ENCODE data around the gene E2F2. TPM values are rescaled to one million over a fixed set of nuclear protein-coding genes. Genes with fewer than 3 reads are reported as not detected.

E2F2 gene
- total and polyA plus RNA-seq, 2 of the 4 experiments (the other 2 are of a cell fraction), result 0.36 to 0.51 TPM

DNA sequence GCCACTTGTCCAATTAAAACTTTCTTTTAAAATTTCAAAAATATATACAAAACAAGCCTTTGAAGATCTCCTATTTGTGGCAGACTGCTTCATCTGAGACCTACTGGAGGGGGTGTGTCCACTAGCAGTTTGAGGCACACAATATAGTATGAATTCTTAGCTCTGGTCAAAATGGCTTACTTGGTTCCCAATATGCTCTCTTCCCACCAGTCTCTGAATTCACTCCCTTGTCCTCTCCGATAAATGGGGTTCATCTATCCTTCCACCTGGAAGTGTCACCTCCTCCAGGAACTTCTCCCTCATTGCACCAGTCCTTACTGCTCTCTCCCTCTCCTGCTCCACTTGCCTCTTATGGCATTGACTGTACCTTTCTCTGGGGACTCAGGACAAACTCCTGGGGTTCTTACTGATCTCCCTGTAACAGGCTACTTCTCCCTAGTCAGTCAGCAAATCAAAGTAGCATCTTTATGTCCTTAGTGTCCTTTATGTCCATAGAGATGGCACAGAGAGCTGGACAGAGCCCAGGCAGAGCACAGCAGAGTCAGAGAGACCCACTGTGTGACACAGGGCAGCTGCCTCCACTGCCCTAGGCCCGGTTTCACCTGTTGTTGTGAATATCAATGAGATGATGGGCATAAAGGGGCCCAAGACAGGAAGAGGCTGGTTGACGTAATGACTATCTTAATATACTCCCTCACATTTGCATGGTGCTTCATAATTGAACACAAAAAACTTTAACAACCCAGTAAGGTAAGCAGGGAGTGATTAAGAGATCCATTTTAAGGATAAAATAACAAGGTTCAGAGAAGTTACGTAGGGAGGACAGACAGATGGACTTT, 50.6 kb downstream of the E2F2 start:
- POLR2A ChIA-PET (ENCODE audit: unreplicated experiment), result no interaction called here
- WGBS, 2 experiments (ENCODE audit: extremely low coverage in 2 of 2, insufficient read length in 1 of 2), result 100% methylated on average over 1 of the region's 4 CpGs; no CpG with 5 or more reads in 1 of the 2 experiments

More for the DNA sequence above, 50.6 kb downstream of the E2F2 start:
- TF ChIP-seq CEBPB (IDR thresholded peaks at IDR 0.05; ENCODE audit: low read depth, low read length) (no peak), MXI1 (IDR thresholded peaks at IDR 0.05; ENCODE audit: borderline replicate concordance, low read depth, low read length) (no peak), POLR2A (IDR thresholded peaks at IDR 0.05; ENCODE audit: low read depth, low read length) (no peak), SMC3 (IDR thresholded peaks at IDR 0.05; ENCODE audit: low read depth, low read length) (no peak), RFX5 (IDR thresholded peaks at IDR 0.05; ENCODE audit: low read depth, low read length) (no peak), FOS (IDR thresholded peaks at IDR 0.05; ENCODE audit: low read depth, low read length) (no peak), MAZ (IDR thresholded peaks at IDR 0.05; ENCODE audit: borderline replicate concordance, low read depth, low read length) (no peak), RCOR1 (IDR thresholded peaks at IDR 0.05; ENCODE audit: insufficient replicate concordance, low read length) (no peak), BHLHE40 (IDR thresholded peaks at IDR 0.05; ENCODE audit: low read depth, low read length) (no peak), NFE2L2 (IDR thresholded peaks at IDR 0.05; ENCODE audit: low read depth, low read length) (no peak)
- TF ChIP-seq, protein P1, sequence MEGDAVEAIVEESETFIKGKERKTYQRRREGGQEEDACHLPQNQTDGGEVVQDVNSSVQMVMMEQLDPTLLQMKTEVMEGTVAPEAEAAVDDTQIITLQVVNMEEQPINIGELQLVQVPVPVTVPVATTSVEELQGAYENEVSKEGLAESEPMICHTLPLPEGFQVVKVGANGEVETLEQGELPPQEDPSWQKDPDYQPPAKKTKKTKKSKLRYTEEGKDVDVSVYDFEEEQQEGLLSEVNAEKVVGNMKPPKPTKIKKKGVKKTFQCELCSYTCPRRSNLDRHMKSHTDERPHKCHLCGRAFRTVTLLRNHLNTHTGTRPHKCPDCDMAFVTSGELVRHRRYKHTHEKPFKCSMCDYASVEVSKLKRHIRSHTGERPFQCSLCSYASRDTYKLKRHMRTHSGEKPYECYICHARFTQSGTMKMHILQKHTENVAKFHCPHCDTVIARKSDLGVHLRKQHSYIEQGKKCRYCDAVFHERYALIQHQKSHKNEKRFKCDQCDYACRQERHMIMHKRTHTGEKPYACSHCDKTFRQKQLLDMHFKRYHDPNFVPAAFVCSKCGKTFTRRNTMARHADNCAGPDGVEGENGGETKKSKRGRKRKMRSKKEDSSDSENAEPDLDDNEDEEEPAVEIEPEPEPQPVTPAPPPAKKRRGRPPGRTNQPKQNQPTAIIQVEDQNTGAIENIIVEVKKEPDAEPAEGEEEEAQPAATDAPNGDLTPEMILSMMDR (conservative IDR thresholded peaks at IDR 0.05; ENCODE audit: low read depth, low read length), result no peak
- TF ChIP-seq, protein P2, sequence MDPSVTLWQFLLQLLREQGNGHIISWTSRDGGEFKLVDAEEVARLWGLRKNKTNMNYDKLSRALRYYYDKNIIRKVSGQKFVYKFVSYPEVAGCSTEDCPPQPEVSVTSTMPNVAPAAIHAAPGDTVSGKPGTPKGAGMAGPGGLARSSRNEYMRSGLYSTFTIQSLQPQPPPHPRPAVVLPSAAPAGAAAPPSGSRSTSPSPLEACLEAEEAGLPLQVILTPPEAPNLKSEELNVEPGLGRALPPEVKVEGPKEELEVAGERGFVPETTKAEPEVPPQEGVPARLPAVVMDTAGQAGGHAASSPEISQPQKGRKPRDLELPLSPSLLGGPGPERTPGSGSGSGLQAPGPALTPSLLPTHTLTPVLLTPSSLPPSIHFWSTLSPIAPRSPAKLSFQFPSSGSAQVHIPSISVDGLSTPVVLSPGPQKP (IDR thresholded peaks at IDR 0.05; ENCODE audit: borderline replicate concordance, low read depth, low read length), result no peak
- dilution Hi-C loops (cut with HindIII; ENCODE audit: low sequenced_read_pairs, unreplicated experiment), result no loop called here
- H3K56ac ChIP-seq (ENCODE audit: extremely low read depth, insufficient read depth, low read length), result no peak overlapping the region
- H4K8ac ChIP-seq (ENCODE audit: low read depth in 2 of 2, low read length in 2 of 2), result no peak overlapping the region
- H2BK20ac ChIP-seq (ENCODE audit: low read depth, low read length), result no peak overlapping the region
- no peak overlapping the region for H3K18ac ChIP-seq (ENCODE audit: low read depth, low read length)
- no peak overlapping the region for H3K4me2 ChIP-seq (ENCODE audit: low read depth, low read length)
- H3K4ac ChIP-seq (ENCODE audit: low read depth, low read length), result no peak overlapping the region
- in situ Hi-C loops (cut with MboI; ENCODE audit: low sequenced_read_pairs), result no loop called here
- peak overlapping the region; percentile 3; the same call in 1 of the 2 replicates for H2AK5ac ChIP-seq (ENCODE audit: low read depth, low read length)
- no peak overlapping the region for H3K4me3 ChIP-seq (ENCODE audit: insufficient read depth, low read depth, low read length)
- H2AK9ac ChIP-seq (replicated peaks; ENCODE audit: low read depth, low read length, poor library complexity), result no peak overlapping the region
- no peak overlapping the region for H2BK15ac ChIP-seq (ENCODE audit: low read depth, low read length)
- H3K14ac ChIP-seq (replicated peaks; ENCODE audit: low read depth, low read length), result no peak overlapping the region
- peaks cover 9% of the 10 kb centered on the region for H4K20me1 ChIP-seq (ENCODE audit: insufficient read depth, low read length)
- no TSS peak for BruUV-seq (replicated peaks)
- H3K79me1 ChIP-seq (ENCODE audit: low read depth in 1 of 2, low read length in 2 of 2), result peaks cover 15 to 56% of the 10 kb centered on the region in 2 experiments
- DNase-seq (no peak), ATAC-seq (ENCODE audit: low read depth) (no peak)
- H3K9me1 ChIP-seq (ENCODE audit: insufficient read depth, low read length), result peaks cover 10% of the 10 kb centered on the region; the same call in 1 of the 2 replicates
- H2BK5ac ChIP-seq (ENCODE audit: low read depth, low read length, poor library complexity, severe bottlenecking), result no peak overlapping the region
- H3K27me3 ChIP-seq (ENCODE audit: control insufficient read depth, insufficient read depth, low read length), result no peaks in the 10 kb centered on the region
- H3K9me3 ChIP-seq (ENCODE audit: control insufficient read depth, insufficient read depth, low read length), result no peaks in the 10 kb centered on the region
- H2AFZ ChIP-seq (replicated peaks; ENCODE audit: low read length, poor library complexity), result no peak overlapping the region
- H3K23ac ChIP-seq (ENCODE audit: low read depth, low read length), result 0 out of 2 replicates have a peak overlapping the region, but pooled peaks have one; percentile 5
- no peak overlapping the region for H4K5ac ChIP-seq (ENCODE audit: low read depth, low read length)
- no peak overlapping the region for H3K9ac ChIP-seq (ENCODE audit: low read depth, low read length)
- CTCF ChIA-PET, result no interaction called here
- H2BK120ac ChIP-seq (ENCODE audit: low read depth, low read length), result no peak overlapping the region
- no peak overlapping the region for H3K27ac ChIP-seq (ENCODE audit: insufficient read depth, low read length)
- peaks cover 12% of the 10 kb centered on the region; the same call in 1 of the 2 replicates for H3K4me1 ChIP-seq (ENCODE audit: control insufficient read depth, insufficient read depth, low read length)
- H4K91ac ChIP-seq (ENCODE audit: insufficient read depth, low read depth, low read length), result no peak overlapping the region
- 0 out of 2 replicates have a peak, but pooled peaks cover 1% of the 10 kb centered on the region for H3K36me3 ChIP-seq (ENCODE audit: control insufficient read depth, insufficient read depth, low read length)
- intact Hi-C loops (cut with micrococcal nuclease), result loop anchor here (5.0 kb wide), 1 partner anchor 138 kb away; the partner anchor contains the start of gene HNRNPR

Data from IMR-90 (cell line).